ENCODE data around the gene FAM83D. TPM values are rescaled to one million over a fixed set of nuclear protein-coding genes. Genes with fewer than 3 reads are reported as not detected.
"Not testable (repeated sequence)": the region's sequence is repeated elsewhere in the genome, so short reads cannot be mapped to it uniquely, and the experiment has no call there.

The FAM83D gene
- total RNA-seq, 4 donors from 2014 or later, result 3.9 to 15.8 (median 11.6) TPM

DNA sequence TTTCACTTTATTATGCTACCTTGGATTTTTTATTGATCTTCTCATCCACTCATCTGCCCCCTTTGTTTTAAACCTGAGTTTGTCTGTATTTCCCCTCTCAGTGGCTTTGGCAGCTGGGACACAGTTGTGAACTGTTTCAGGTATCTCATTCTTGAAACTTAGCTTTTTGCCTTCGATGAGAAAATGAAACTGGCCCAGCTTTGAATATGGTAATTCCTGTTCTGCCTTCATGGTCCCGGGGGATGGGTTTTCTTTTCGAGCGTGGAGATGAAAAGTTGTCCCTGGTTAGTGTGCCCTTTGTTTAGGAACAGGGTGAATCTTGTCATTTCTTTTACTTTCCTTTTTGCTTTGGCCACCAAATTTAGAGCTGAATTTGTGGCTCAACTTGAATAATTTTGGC is 61.6 kb downstream of the FAM83D start:
- DNase-seq (ENCODE audit: low spot score in 2 of 2), result no peak
- TF ChIP-seq POLR2A (IDR thresholded peaks at IDR 0.05) (no peak), POLR2AphosphoS5 (IDR thresholded peaks at IDR 0.05) (no peak), CTCF (IDR thresholded peaks at IDR 0.05) (no peak), EP300 (IDR thresholded peaks at IDR 0.05) (no peak)
- Histone ChIP-seq H3K4me1 (peaks cover 18% of the 10 kb centered on the region), H3K4me3 (no peak overlapping the region), H3K9me3 (no peaks in the 10 kb centered on the region), H3K27me3 (no peaks in the 10 kb centered on the region), H3K27ac (no peak overlapping the region), H3K36me3 (peaks cover 24% of the 10 kb centered on the region)
- 75% methylated on average over 4 of the region's 4 CpGs for WGBS

DNA sequence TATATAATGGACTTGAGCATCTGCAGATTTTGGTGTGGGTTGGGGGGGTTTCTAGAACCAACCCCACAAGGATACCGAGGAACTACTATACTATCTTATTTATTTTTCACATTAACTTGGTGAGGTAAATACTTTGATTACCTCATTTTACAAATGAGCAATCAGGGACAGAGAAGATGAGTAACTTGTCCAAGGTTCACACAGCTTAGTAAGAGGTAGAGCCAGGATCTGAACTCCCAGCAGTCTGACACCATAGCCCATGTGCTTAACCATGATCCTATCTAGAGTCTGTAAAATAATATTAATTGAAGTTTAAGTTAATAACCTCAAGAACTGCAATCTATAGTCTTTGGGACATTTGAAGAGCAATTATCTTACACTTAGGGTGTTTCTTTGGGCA is 64.5 kb downstream of the FAM83D start:
- H3K4me1 ChIP-seq, result peaks cover 9% of the 10 kb centered on the region
- no peak for TF ChIP-seq POLR2AphosphoS5 (IDR thresholded peaks at IDR 0.05)
- no peak for TF ChIP-seq CTCF (IDR thresholded peaks at IDR 0.05)
- TF ChIP-seq EP300 (IDR thresholded peaks at IDR 0.05), result no peak
- TF ChIP-seq POLR2A (IDR thresholded peaks at IDR 0.05), result no peak
- no peak overlapping the region for H3K27ac ChIP-seq
- H3K36me3 ChIP-seq, result peaks cover 28% of the 10 kb centered on the region
- no peaks in the 10 kb centered on the region for H3K27me3 ChIP-seq
- 89% methylated on average over 1 of the region's 1 CpG for WGBS
- no peak for DNase-seq (ENCODE audit: low spot score in 2 of 2)
- H3K4me3 ChIP-seq, result no peak overlapping the region
- H3K9me3 ChIP-seq, result no peaks in the 10 kb centered on the region

GRCh38 chr20:38991814-38992704 is 65.8 kb downstream of the FAM83D start:
- Histone ChIP-seq H3K9me3 (no peaks in the 10 kb centered on the region), H3K27ac (no peak overlapping the region), H3K27me3 (no peaks in the 10 kb centered on the region), H3K4me3 (no peak overlapping the region), H3K36me3 (peaks cover 38% of the 10 kb centered on the region), H3K4me1 (no peaks in the 10 kb centered on the region)
- TF ChIP-seq POLR2AphosphoS5 (IDR thresholded peaks at IDR 0.05), result no peak
- no peak for TF ChIP-seq EP300 (IDR thresholded peaks at IDR 0.05)
- no peak for TF ChIP-seq POLR2A (IDR thresholded peaks at IDR 0.05)
- 83% methylated on average over 5 of the region's 5 CpGs for WGBS
- no peak for DNase-seq (ENCODE audit: low spot score in 2 of 2)

DNA sequence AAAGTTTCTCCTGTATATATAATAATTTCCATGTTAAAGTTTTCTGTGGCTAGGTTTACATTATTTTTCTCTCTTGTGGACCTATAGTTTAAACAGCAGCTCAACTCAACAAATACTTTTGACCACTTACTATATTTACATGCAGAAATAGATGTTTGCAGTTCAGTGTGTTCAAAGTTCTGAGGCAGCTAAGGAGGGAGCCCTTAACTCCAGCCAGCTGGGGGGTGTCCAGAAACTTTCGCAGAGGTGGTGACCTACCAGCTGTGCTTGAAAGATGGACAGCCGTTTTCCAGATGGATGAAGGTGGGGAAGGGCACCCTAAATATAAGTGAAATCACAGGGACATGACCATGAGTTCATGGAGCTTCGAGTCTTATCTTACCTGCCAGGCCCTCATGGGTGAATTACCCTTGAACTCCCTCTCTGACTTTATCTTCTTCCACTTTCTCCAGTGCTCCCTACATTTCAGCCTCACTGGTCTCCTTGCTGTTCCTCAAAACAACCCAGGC is 69.4 kb downstream of the FAM83D start:
- Histone ChIP-seq H3K4me3 (no peak overlapping the region), H3K27ac (no peak overlapping the region), H3K4me1 (no peaks in the 10 kb centered on the region), H3K36me3 (peaks cover 58% of the 10 kb centered on the region), H3K27me3 (no peaks in the 10 kb centered on the region), H3K9me3 (no peaks in the 10 kb centered on the region)
- TF ChIP-seq POLR2AphosphoS5 (IDR thresholded peaks at IDR 0.05), result no peak
- TF ChIP-seq EP300 (IDR thresholded peaks at IDR 0.05), result no peak
- TF ChIP-seq POLR2A (IDR thresholded peaks at IDR 0.05), result no peak
- no peak for TF ChIP-seq CTCF (IDR thresholded peaks at IDR 0.05)
- WGBS, result 85% methylated on average over 3 of the region's 3 CpGs
- DNase-seq (ENCODE audit: low spot score in 2 of 2), result no peak

- H3K36me3 ChIP-seq, result peaks cover 66% of the 10 kb centered on the region
- H3K9me3 ChIP-seq; H3K27ac ChIP-seq; H3K27me3 ChIP-seq; H3K4me3 ChIP-seq; DNase-seq (ENCODE audit: low spot score in 2 of 2); H3K4me1 ChIP-seq: not testable (repeated sequence)
- WGBS, result 94% methylated on average over 1 of the region's 1 CpG
Observed at GRCh38 chr20:38996866-38997265, 70.6 kb downstream of the FAM83D start.

- TF ChIP-seq EP300 (IDR thresholded peaks at IDR 0.05), result no peak
- TF ChIP-seq POLR2A (IDR thresholded peaks at IDR 0.05), result no peak
- TF ChIP-seq POLR2AphosphoS5 (IDR thresholded peaks at IDR 0.05), result no peak
- TF ChIP-seq CTCF (IDR thresholded peaks at IDR 0.05), result no peak
- no peak overlapping the region for H3K27ac ChIP-seq
- no peaks in the 10 kb centered on the region for H3K27me3 ChIP-seq
- H3K36me3 ChIP-seq, result peaks cover 73% of the 10 kb centered on the region
- no peak for DNase-seq (ENCODE audit: low spot score in 2 of 2)
- no peaks in the 10 kb centered on the region for H3K4me1 ChIP-seq
- no peaks in the 10 kb centered on the region for H3K9me3 ChIP-seq
- 82% methylated on average over 8 of the region's 8 CpGs for WGBS
- H3K4me3 ChIP-seq, result no peak overlapping the region
Observed at GRCh38 chr20:38997622-38998021, 71.4 kb downstream of the FAM83D start.
